IPS-NIHi7 (cell line): Measurements from ENCODE around the gene MAPT.
"Not testable (repeated sequence)": the region's sequence is repeated elsewhere in the genome, so short reads cannot be mapped to it uniquely, and the experiment has no call there.

ENCODE experiments used
- DNase-seq: peaks from one replicate; pipeline ENCODE4 v3.0.0; 2012; ENCODE audit warnings: mixed read lengths; ENCODE audit errors: extremely low spot score

Gene MAPT

DNA sequence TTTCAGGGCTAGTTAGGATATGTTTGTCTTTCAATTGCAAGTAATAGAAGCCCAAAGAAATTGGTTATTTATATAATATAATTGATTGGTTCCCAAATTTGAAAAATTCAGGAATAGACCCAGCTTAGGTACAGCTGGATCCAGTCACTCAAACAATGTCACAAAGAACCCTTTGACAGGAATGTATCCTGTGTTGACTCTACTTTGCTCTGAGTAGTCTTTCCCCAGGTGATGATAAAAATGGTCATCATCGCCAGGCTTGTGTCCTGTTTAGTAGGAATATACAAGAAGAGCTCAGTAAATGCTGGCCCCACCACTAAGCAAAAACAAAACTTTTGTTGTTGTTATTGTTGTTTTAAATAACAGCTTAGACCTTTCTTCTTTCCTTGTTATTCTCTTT lies 35.0 kb downstream of the MAPT start:
- no peak for DNase-seq

DNA sequence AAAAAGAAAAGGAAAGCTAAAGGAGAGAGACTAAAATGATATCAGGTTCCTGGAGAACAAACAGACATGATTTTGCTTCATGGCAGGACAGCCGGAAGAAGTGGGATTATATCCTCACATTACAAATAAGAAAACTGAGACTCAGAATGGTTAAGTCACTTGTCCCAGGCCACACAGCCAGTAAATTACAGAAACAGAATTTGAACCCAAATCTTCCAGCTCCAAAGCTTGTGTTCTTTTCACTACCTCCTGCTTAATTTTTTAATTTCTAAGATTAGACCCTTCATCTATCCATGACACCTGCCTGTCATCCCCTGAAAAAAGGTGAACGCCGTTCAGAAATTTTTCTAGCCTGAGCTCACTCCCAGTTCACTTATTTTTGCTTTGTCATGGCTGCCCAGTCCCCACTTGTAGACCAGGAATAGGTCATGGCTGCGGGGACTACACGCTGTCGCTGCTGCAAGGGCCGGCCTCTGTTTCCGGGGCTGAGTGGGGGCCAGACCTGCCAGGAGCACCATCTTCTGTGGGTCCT lies 36.1 kb downstream of the MAPT start:
- DNase-seq, result no peak

DNA sequence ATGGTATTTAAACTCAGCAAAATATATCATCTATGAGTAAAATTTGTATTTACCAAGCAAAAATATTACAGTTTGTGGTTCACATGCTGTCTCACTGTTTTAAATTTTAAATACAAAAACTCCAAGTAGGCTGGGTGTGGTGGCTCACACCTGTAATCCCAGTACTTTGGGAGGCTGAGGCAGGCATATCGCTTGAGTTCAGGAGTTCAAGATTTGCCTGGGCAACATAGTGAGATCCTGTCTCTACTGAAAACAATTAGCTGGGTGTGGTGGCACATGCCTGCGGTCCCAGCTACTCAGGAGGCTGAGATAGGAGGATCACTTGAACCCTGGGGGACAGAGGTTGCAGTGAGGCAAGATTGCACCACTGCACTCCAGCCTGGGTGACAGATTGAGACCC lies 37.3 kb downstream of the MAPT start:
- DNase-seq, result no peak

- DNase-seq, result no peak
Observed at GRCh38 chr17:45934044-45934979, 40.0 kb downstream of the MAPT start.

DNA sequence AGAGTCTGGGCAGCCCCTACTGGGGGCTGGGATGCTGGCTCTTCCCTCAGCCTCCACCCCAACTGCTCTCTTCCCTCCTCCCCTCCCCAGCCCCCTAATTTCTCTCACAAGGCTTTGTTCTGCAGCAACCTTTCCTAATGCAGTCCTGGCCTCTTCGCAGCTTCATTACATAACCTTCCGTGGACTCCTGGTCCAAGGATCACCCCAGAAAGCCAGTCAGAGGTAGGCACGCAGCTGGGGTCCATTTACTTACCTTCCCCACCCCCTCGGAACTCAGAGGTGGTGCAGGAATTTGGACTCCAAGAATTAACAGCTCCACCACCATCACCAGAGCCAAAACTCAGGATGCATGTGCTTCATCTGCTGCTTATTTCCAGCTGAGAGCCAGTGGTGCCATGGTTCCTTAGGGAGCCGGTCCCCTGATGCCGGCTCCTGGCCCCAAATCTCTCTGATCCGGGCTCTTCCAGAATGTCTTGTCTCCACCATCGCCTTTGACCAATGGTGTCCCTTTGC lies 40.9 kb downstream of the MAPT start:
- DNase-seq, result no peak

DNA sequence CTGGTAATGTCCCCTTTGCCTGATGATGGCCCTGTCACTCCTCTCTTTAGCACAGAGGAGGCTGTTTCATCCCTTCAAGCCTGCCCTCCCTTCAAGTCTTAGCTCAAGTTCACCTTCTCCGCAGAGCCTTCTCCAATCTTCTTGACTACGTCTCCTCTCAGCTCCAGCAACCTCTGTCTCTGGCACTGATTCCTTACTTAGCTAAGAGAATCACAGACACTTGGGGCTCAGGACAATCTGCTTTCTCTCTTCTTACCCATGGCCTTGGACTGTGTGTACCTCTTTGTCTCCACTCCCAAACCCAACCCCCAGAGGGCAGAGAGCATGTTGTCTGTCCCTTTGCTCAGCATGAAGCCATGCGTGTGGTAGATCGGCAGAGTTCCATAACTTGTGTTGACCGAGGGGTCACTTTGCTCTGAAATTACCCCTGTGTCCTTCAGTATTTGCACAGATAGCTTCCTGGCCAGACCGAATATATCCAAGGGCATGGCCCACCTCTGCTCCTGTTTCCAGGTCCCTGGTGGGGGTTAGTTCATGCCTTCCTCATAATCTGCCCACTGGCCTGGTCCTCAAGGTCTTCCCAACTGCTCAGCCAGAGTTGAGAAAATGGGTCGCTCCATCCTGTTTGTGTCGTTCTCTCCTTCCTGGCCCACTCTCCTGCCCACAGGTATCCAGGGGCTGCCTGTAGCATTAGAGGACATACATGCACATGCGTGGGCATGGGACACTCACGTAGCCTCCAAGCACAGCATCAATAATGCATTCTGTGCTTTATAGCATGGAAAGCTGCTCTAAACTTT lies 41.6 kb downstream of the MAPT start:
- DNase-seq, result no peak

DNA sequence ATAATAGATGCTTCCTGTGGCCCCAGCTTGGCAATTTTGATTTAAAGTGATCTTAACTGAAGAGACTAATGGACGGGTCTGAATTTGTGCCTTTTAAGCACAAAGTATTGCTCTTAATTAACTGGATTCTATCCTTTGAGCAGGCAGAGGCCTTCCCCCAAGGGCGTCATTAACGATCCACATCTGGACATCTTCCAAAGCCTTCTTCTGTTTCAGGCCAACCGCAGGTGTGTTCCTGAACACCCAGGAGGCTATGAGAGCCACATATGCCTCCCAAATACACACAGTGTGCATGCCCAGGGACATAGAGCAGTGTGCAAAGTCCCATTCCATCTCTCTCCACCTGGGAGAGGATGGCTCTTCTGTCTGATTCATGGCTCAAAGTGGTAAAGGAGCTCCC lies 42.3 kb downstream of the MAPT start:
- no peak for DNase-seq

DNA sequence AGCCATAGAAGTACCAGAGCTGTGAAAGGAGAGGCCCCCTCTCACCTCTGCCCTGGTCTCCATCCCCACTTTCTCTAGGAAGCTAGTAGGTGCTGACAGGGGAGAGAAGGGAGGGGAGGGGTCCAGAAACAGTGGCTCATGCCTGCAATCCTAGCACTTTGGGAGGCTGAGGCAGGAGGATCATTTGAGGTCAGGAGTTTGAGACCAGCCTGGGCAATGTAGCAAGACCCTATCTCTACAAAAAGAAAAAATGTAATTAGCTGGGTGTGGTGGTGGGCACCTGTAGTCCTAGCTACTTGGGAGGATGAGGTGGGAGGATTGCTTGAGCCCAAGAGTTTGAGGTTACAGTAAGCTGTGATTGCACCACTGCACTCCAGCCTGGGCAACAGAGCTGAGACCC lies 42.8 kb downstream of the MAPT start:
- DNase-seq, result not testable (repeated sequence)

DNA sequence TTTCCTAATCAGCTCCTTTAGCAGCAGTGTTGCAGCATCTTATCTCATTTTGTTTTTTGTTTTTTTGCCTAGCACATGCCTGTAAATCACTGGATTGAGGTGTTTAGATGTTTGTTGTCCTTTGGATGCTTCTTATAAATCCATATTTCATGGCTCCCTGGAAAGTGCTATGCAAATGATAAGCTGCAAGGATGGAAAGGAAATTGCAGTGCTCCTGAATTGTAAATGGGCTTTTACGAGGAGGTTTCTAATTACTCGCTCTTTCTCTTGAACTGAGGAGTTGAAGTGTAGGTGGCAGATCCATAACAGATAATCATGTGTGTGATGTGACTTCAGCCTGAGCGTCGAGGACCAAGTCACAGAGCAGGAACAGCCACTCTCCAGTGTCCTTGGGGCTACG lies 45.0 kb downstream of the MAPT start:
- no peak for DNase-seq

- DNase-seq, result no peak
Observed at GRCh38 chr17:45940293-45940692, 45.9 kb downstream of the MAPT start.

DNA sequence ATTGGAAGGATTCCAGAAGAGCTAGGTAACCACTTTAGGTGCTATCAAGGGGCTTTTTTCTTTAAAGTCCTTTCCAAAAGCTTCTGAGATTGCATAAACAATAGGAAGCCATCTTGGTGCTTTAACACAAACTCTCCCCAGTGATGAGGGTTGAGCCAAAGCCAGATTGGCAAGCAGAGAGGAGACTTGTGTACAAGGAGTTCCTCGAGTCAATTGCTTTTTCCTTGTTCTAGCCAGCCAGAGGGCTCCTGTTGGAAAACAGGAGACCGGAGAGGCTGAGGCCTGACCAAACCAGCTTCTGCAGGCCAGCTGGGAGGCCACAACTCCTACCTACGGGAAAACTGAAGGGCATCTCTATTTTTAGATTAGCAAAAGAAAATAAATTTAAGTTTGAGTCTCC lies 46.5 kb downstream of the MAPT start:
- DNase-seq, result no peak

DNA sequence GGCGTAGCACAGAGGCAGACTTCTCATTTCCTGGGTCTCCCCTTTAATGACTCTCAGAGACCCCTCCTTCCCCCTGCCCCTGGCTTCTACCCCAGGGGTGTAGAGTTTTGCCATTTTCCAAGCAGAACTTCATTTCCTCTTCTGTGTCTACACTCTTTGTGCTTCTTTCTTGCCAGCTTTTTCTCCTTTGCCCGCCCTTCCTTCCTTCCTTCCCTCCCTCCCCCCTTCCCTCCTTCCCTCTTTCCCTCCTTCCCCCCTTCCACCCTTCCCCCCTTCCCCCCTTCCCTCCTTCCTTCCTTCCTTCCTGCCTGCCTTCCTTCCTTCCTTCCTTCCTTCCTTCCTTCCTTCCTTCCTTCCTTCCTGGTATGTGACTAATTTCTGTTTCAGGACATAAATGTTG lies 47.0 kb downstream of the MAPT start:
- DNase-seq, result no peak

DNA sequence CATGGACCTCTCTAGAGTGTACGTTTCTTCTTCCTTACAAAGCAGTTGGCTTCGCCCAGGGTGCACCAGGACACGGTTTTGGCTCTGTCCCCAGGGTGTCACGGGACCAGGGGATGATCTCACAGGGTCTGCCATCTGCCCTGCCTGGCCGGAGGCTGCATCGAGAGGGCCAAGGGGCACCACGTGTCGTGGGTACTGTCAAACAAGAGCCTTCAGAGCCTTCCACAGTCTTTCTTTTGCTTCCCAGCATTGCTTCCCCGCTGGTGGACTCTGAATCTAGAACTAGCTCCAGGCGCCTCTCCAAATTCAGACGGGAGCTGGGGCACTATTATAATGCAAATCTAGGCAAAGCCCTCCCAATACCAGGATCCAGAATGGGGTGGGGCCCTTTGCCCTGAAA lies 47.9 kb downstream of the MAPT start:
- DNase-seq, result peak; percentile 43

DNA sequence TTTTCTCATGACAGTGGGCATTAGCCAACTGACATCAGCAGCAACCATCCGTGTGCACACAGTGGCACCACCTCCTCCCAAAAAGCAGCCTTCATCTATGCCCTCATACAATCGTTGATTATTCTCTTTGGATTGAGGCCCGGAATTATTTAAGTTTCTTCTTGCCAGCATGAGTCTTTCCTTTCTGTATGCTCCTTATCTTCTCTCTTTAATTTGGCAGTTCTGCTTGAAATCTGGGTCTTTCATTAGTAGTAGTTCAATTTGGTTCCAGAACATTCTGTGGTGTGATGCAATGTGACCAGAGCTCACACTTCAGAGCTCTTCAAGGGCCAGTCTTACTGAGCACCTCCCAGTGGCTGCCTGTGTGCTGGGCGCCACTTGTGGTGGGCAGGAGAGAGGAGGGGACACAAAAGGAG lies 52.5 kb downstream of the MAPT start:
- DNase-seq, result no peak

- DNase-seq, result no peak
Observed at GRCh38 chr17:45948498-45948880, 54.1 kb downstream of the MAPT start.

DNA sequence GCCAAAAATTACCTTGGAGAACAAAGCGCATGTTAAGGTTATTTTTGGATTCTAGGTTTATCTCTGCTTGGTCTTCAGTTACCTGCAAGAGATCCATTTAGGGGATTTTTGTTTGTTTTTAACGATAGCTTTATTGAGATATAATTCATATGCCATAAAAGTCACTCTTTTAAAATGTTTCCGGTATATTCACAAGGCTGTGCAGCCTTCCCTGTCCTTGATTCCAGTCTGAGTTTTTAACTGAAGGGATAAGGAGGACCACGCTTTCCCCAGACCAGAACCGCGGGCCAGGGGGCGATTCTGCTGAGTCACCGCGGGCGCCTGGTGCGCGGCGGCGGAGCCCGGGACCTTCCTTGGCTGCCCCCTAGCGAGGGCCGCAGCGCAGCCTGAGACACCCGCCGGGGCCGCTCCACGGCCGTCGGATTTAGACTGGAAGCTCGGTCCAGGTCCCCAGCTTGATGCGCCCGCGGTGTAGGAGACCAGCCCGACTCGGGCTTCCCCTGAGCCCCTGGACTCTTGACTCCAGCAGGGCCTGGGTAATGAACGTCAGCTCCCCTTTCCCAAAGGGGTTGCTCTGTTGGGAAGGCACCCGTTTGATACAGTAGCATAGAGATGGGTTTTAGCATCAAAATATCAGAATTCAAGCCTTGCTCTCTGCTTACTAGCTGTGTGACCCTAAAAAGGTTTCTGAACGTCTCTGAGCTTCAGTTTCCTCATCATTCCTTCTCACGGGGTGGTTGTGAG lies 54.7 kb downstream of the MAPT start:
- peak; percentile 93 for DNase-seq

DNA sequence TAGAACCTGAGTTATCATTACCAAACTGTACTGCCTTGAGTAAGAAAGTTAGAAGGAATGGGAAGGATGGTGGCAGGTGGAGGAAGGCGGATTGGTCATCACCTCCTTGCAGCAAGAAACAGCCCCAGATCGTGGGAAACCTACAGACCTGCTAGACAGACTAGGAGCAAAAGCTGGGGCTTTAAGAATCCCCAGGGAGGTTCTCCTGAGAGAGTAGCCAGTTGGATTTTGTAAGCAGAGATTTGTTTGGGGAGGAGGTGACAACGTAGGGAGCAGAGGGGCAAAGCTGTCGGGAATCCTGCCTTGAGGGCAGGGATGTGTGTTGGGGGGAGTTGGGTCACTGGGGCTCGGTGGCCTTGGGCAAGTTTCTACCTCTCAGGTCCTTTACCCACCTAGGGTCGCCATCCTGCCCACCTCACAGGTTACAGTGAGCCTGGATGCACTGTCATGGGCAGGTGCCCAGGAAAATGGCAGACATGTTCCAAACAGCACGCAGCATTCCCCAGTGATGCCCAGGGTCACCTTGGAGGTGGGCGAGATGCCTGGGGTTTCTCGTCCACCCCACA lies 55.5 kb downstream of the MAPT start:
- DNase-seq, result no peak

- no peak for DNase-seq
Observed at GRCh38 chr17:45950888-45951287, 56.5 kb downstream of the MAPT start.

- DNase-seq, result no peak
Observed at GRCh38 chr17:45951403-45951802, 57.0 kb downstream of the MAPT start.

GRCh38 chr17:45951941-45952340 lies 57.6 kb downstream of the MAPT start:
- DNase-seq, result no peak

- DNase-seq, result no peak
Observed at GRCh38 chr17:45952814-45953320, 58.5 kb downstream of the MAPT start.
